ENCODE measurements around the gene DNAJC10.

DNAJC10 gene

GRCh38 chr2:182715892-182716649 lies at the start of gene DNAJC10:
Gene DNAJC10 (plus strand): TSS chr2:182716257. CDS start chr2:182718087, 1,830 bp downstream.
- H3K4me3 ChIP-seq (ENCODE audit: low read depth, low read length) = peak within 1 kb of the TSS; percentile 87
- no peak for TF ChIP-seq CTCF (IDR thresholded peaks at IDR 0.05; ENCODE audit: low read depth, low read length)
- in situ Hi-C loops (cut with HindIII; ENCODE audit: low sequenced_read_pairs) = no loop called here
- DNase-seq (ENCODE audit: low read depth, low spot score) = peak; percentile 97

- DNase-seq (ENCODE audit: low read depth, low spot score) = peak; percentile 37
Observed at GRCh38 chr2:182666674-182667314, 49.3 kb upstream of the DNAJC10 start.

GRCh38 chr2:182667315-182667695 lies 48.8 kb upstream of the DNAJC10 start:
- no peak for DNase-seq (ENCODE audit: low read depth, low spot score)
- no peak overlapping the region for H3K4me3 ChIP-seq (ENCODE audit: low read depth, low read length)
- in situ Hi-C loops (cut with HindIII; ENCODE audit: low sequenced_read_pairs) = no loop called here
- no peak for TF ChIP-seq CTCF (IDR thresholded peaks at IDR 0.05; ENCODE audit: low read depth, low read length)

More at GRCh38 chr2:182666674-182667314, 49.3 kb upstream of the DNAJC10 start:
- H3K4me3 ChIP-seq (ENCODE audit: low read depth, low read length) = no peak overlapping the region
- TF ChIP-seq CTCF (IDR thresholded peaks at IDR 0.05; ENCODE audit: low read depth, low read length) = peak; percentile 60
- in situ Hi-C loops (cut with HindIII; ENCODE audit: low sequenced_read_pairs) = no loop called here

GRCh38 chr2:182668671-182669070 lies 47.4 kb upstream of the DNAJC10 start:
- in situ Hi-C loops (cut with HindIII; ENCODE audit: low sequenced_read_pairs) = no loop called here
- H3K4me3 ChIP-seq (ENCODE audit: low read depth, low read length) = no peak overlapping the region
- DNase-seq (ENCODE audit: low read depth, low spot score) = peak; percentile 50
- TF ChIP-seq CTCF (IDR thresholded peaks at IDR 0.05; ENCODE audit: low read depth, low read length) = no peak

GRCh38 chr2:182672466-182673165 lies 43.4 kb upstream of the DNAJC10 start:
- in situ Hi-C loops (cut with HindIII; ENCODE audit: low sequenced_read_pairs) = no loop called here
- DNase-seq (ENCODE audit: low read depth, low spot score) = peak; percentile 74
- no peak overlapping the region for H3K4me3 ChIP-seq (ENCODE audit: low read depth, low read length)
- TF ChIP-seq CTCF (IDR thresholded peaks at IDR 0.05; ENCODE audit: low read depth, low read length) = no peak

- no peak overlapping the region for H3K4me3 ChIP-seq (ENCODE audit: low read depth, low read length)
- TF ChIP-seq CTCF (IDR thresholded peaks at IDR 0.05; ENCODE audit: low read depth, low read length) = no peak
- in situ Hi-C loops (cut with HindIII; ENCODE audit: low sequenced_read_pairs) = no loop called here
- no peak for DNase-seq (ENCODE audit: low read depth, low spot score)
Observed at GRCh38 chr2:182680837-182681236, 35.2 kb upstream of the DNAJC10 start.
